ENCODE data around the gene NKAIN4. TPM values are rescaled to one million over a fixed set of nuclear protein-coding genes. Genes with fewer than 3 reads are reported as not detected.

NKAIN4 gene
- polyA plus RNA-seq, 3 donors from 2014 or later, result not detected

- no peak for DNase-seq
- H3K27ac Mint-ChIP-seq, result no peak within 1 kb of the TSS
- no peaks in the 10 kb centered on the region for H3K4me1 Mint-ChIP-seq
- H3K36me3 Mint-ChIP-seq, result peaks cover 0 to 4% (median 0%) of the 10 kb centered on the region in 3 donors
- peaks cover 2 to 5% (median 2%) of the 10 kb centered on the region in 3 donors for H3K27me3 Mint-ChIP-seq (ENCODE audit: low read depth in 3 of 3)
- no peak within 1 kb of the TSS for H3K4me3 Mint-ChIP-seq
- H3K9me3 Mint-ChIP-seq, result no peaks in the 10 kb centered on the region
Measured at GRCh38 chr20:63292904-63293303, 38.6 kb upstream of the NKAIN4 start, which contains the start of gene COL20A1. Gene COL20A1 (plus strand): TSS chr20:63293186. CDS start chr20:63295108, 1,922 bp downstream.

DNA sequence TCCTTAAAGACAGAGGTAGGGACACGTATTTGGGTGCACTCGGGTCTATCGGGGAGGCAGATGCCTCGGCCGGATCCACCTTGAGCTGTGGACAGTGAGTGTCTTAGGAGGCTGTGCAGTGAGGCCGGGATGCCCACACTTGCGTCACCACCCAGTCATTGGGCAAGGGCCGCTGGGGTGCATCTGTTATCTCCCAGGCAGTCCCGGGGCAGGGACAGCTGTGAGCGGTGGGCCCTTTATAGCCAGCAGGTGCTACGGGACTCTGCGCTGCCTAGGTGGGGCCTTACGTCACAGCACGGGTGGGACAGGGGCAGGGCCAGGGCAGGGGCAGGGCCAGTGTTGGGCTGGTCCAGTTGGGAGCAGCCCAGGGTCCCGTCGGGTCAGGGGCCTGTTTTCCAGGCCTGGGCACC, 38.0 kb upstream of the NKAIN4 start:
- peaks cover 0 to 4% (median 0%) of the 10 kb centered on the region in 3 donors for H3K36me3 Mint-ChIP-seq
- DNase-seq, result no peak
- peaks cover 2 to 5% (median 2%) of the 10 kb centered on the region in 3 donors for H3K27me3 Mint-ChIP-seq (ENCODE audit: low read depth in 3 of 3)
- no peaks in the 10 kb centered on the region for H3K4me1 Mint-ChIP-seq
- H3K9me3 Mint-ChIP-seq, result no peaks in the 10 kb centered on the region
- no peak overlapping the region for H3K4me3 Mint-ChIP-seq
- H3K27ac Mint-ChIP-seq, result no peak overlapping the region

DNA sequence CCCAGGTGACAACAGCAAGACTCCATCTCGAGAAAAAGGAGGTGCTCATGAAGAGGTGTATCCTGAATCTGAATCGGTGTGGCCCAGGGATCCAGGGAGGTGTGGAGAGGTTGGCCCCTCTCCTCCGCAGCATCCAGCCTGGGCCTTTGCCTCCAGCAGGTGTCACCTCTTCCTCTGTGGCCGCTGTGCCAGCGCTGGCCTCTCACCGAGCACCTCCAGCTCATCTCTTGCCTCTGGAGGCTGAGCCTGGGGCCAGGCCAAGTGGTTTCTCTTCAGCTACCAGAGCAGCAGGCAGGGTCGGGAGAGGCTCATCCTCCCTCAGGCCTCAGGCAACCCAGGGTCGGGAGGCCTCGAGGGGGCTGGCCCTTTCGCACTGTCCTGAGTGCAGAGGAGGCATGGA, 37.5 kb upstream of the NKAIN4 start:
- H3K9me3 Mint-ChIP-seq, result no peaks in the 10 kb centered on the region
- no peaks in the 10 kb centered on the region for H3K4me1 Mint-ChIP-seq
- peaks cover 2 to 5% (median 2%) of the 10 kb centered on the region in 3 donors for H3K27me3 Mint-ChIP-seq (ENCODE audit: low read depth in 3 of 3)
- no peak overlapping the region for H3K27ac Mint-ChIP-seq
- peaks cover 0 to 4% (median 0%) of the 10 kb centered on the region in 3 donors for H3K36me3 Mint-ChIP-seq
- DNase-seq, result no peak
- no peak overlapping the region for H3K4me3 Mint-ChIP-seq

DNA sequence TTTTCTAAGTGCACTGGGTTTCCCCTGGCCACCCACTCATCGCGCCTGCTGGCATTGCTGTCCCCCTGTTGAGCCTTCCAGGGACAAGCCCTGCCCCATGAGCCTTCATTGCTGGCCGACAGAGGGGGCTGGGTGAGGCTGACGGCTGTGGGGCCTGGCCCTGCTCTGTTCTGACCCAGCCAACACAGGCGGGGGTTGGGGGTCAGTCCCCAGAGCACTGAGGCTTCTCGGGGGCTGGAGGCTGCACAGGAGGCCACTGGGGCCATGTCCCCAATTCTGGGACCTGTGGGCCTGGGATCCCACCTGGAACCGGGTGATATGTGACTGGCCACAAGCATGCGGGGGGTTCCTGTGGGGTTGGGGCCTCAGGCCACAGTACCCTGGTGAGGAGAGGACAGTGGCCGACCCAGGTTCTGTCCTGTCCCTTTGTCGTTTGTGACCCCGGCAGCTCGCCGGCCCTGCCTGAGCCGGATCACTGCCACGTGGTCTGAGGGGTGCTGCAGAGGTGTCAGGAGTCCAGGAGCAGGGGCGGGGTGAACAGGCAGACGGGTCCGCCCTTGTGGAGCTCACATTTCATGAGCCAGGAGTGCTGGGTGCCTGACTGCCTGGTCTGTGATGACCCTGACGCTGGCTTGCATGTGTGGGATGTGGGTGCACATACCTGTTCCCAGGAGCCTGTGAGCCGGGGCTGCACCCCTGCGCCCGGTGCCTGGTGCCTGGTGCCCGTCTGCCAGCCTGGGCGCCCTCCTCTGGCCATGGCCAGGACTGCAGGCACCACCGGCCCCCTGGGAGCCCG, 36.6 kb upstream of the NKAIN4 start:
- Mint-ChIP-seq H3K4me3 (no peak overlapping the region), H3K4me1 (no peaks in the 10 kb centered on the region), H3K36me3 (peaks cover 0 to 4% (median 0%) of the 10 kb centered on the region in 3 donors), H3K27ac (no peak overlapping the region), H3K27me3 (ENCODE audit: low read depth in 3 of 3) (peaks cover 2 to 3% (median 2%) of the 10 kb centered on the region in 3 donors), H3K9me3 (no peaks in the 10 kb centered on the region)
- DNase-seq, result peak; percentile 24 to 42 (median 31)

- no peak overlapping the region for H3K27ac Mint-ChIP-seq
- no peaks in the 10 kb centered on the region for H3K9me3 Mint-ChIP-seq
Measured at GRCh38 chr20:63290136-63290676, 35.9 kb upstream of the NKAIN4 start.

DNA sequence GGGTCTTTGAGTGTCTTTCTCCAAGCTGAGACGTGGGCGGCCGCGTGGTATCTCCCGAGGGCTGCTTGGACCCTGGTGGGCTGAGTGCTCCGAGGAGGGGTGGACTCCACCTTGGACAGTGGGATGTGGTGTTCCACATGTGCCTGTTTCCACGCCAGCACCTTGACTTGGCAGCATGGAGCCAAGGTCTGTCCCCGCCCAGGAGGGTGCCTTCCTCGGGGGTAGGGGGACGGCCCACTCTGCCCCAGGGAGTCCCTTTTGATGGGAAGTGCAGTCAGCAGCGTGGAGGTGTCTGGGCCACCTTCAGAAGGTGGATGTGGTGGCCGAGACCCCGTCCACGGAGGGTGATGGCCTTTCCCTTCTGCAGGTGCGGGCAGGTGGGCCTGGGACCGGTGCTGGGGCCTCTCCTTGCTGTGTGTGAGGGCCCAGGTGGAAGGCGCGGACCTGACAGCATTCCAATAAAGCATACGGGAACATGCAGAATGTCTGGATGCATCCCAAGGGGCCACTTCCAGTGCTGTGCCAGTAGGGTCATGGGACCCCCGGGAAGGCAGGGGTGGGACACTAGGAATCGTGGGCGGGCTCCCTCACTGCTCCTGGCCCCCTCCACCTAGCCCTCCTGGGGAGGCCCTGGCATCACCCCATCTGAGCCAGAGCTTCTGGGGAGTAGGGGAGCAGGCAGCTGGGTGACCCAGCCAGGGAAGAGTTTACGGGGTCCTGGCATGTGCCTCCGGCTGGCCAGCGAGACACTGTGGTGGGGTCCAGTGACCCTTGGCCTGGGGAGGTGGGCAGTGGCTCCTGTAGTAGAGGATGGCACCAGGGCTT, 35.3 kb upstream of the NKAIN4 start:
- no peak overlapping the region for H3K4me3 Mint-ChIP-seq
- H3K9me3 Mint-ChIP-seq, result no peaks in the 10 kb centered on the region
- no peaks in the 10 kb centered on the region for H3K4me1 Mint-ChIP-seq
- H3K27me3 Mint-ChIP-seq (ENCODE audit: low read depth in 3 of 3), result peaks cover 0 to 3% (median 0%) of the 10 kb centered on the region in 3 donors
- peaks cover 0 to 4% (median 0%) of the 10 kb centered on the region in 3 donors for H3K36me3 Mint-ChIP-seq
- DNase-seq, result no peak
- H3K27ac Mint-ChIP-seq, result no peak overlapping the region

More at GRCh38 chr20:63290136-63290676, 35.9 kb upstream of the NKAIN4 start:
- peaks cover 0 to 4% (median 0%) of the 10 kb centered on the region in 3 donors for H3K36me3 Mint-ChIP-seq
- peaks cover 0 to 2% (median 2%) of the 10 kb centered on the region in 3 donors for H3K27me3 Mint-ChIP-seq (ENCODE audit: low read depth in 3 of 3)
- H3K4me1 Mint-ChIP-seq, result no peaks in the 10 kb centered on the region
- no peak for DNase-seq
- H3K4me3 Mint-ChIP-seq, result no peak overlapping the region

- no peak for DNase-seq
Measured at GRCh38 chr20:63288581-63289251, 34.5 kb upstream of the NKAIN4 start.

DNA sequence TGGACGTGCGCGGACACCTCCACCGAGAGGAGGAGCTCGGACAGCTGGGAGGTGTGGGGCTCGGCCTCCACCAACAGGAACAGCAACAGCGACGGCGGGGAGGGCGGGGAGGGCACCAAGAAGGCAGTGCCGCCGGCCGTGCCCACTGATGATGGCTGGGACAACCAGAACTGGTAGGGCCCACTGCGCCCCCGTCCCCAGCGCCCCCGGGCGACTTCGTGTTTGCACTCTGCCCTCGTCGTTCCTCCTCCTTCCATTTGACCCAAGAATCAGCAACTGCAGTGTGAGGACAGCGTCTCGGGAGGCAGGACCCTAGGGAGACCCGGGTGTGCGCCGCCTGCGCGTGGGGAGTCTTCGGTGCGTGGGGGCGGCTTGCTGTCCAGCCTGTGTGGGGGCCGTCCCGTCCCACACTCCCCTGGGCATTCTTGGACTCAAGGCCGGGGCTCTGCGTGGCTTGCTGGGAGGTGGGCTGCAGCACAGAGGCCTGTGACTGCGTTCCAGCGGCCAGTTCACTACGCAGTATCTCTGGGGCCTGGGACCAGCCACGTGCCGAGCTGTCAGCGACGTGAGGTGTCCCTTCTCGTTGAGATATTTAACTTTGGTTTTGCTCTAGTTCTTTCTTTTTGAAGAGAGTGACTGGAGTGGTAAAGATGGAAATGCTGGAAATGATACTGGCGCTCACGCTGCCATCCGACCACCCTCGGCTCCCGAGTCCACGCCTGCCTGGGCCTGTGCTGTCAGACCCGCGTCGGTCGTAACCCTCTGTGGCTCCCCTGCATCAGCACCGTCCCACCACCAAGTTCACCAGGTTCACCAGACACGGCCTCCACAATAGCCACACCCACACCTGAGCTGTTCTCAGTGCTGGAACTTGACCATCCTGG, 33.7 kb upstream of the NKAIN4 start:
- no peak overlapping the region for H3K27ac Mint-ChIP-seq
- peaks cover 0 to 5% of the 10 kb centered on the region in 2 donors for H3K4me1 Mint-ChIP-seq
- no peaks in the 10 kb centered on the region for H3K9me3 Mint-ChIP-seq
- peaks cover 0 to 2% (median 0%) of the 10 kb centered on the region in 3 donors for H3K27me3 Mint-ChIP-seq (ENCODE audit: low read depth in 3 of 3)
- H3K4me3 Mint-ChIP-seq, result no peak overlapping the region
- no peak for DNase-seq
- H3K36me3 Mint-ChIP-seq, result peaks cover 0 to 4% (median 3%) of the 10 kb centered on the region in 3 donors

More at GRCh38 chr20:63288581-63289251, 34.5 kb upstream of the NKAIN4 start:
- peaks cover 0 to 5% of the 10 kb centered on the region in 2 donors for H3K4me1 Mint-ChIP-seq
- no peaks in the 10 kb centered on the region for H3K9me3 Mint-ChIP-seq
- peak overlapping the region in 1 of 6 donors; percentile 55 for H3K27ac Mint-ChIP-seq
- H3K4me3 Mint-ChIP-seq, result no peak overlapping the region
- peaks cover 0 to 4% (median 2%) of the 10 kb centered on the region in 3 donors for H3K36me3 Mint-ChIP-seq
- peaks cover 0 to 2% (median 0%) of the 10 kb centered on the region in 3 donors for H3K27me3 Mint-ChIP-seq (ENCODE audit: low read depth in 3 of 3)

GRCh38 chr20:63286781-63287696, 32.8 kb upstream of the NKAIN4 start:
- H3K9me3 Mint-ChIP-seq, result no peaks in the 10 kb centered on the region
- H3K4me3 Mint-ChIP-seq, result no peak overlapping the region
- H3K4me1 Mint-ChIP-seq, result peaks cover 0 to 5% of the 10 kb centered on the region in 2 donors
- DNase-seq, result no peak
- peaks cover 0 to 4% (median 3%) of the 10 kb centered on the region in 3 donors for H3K36me3 Mint-ChIP-seq
- H3K27ac Mint-ChIP-seq, result no peak overlapping the region
- peaks cover 0 to 2% (median 0%) of the 10 kb centered on the region in 3 donors for H3K27me3 Mint-ChIP-seq (ENCODE audit: low read depth in 3 of 3)

- Mint-ChIP-seq H3K27ac (peak overlapping the region in 1 of 6 donors; percentile 21), H3K4me1 (peaks cover 0 to 5% of the 10 kb centered on the region in 2 donors), H3K36me3 (peaks cover 0 to 4% (median 3%) of the 10 kb centered on the region in 3 donors), H3K9me3 (no peaks in the 10 kb centered on the region), H3K27me3 (ENCODE audit: low read depth in 3 of 3) (peaks cover 0 to 2% (median 0%) of the 10 kb centered on the region in 3 donors), H3K4me3 (no peak overlapping the region)
- DNase-seq, result no peak
Measured at GRCh38 chr20:63285636-63286615, 31.7 kb upstream of the NKAIN4 start.
